Lower leg skin (tissue), 4 donors: Measurements from ENCODE around the gene SEL1L2. TPM values are rescaled to one million over a fixed set of nuclear protein-coding genes. Genes with fewer than 3 reads are reported as not detected.

ENCODE experiments used
- DNase-seq, 2 donors: peaks; one replicate each; pipeline ENCODE4 v3.0.0-alpha.2; 2019; ENCODE audit warnings: low spot score in 2 of 2
- H3K4me3 ChIP-seq: fragments of 200-600 bp; sonication (generic); 2 replicates; pipeline ENCODE4 v1.5.1; 2017; ENCODE audit warnings: mild to moderate bottlenecking, low read depth; ENCODE audit not compliant: poor library complexity, severe bottlenecking
- POLR2A ChIP-seq, 2 donors: fragments of 450-650 bp; IDR thresholded peaks; one replicate each; pipeline ENCODE4 v1.6.1; 2016 to 2017; ENCODE audit warnings: antibody characterized with exemption in 2 of 2, mild to moderate bottlenecking in 1 of 2, moderate library complexity in 1 of 2
- WGBS, 2 donors: methylation state at CpG; one replicate each; pipeline ENCODE4 v1.1.5; 2018; 5-methylcytosine and 5-hydroxymethylcytosine counted together
- intact Hi-C: fragments of 100-400 bp; cut with DNase I; formaldehyde crosslinking; loops from one replicate; pipeline ENCODE4 v1.15.0; 2023; ENCODE audit warnings: low total_unique reads
- total RNA-seq, 4 donors: library from RNA; depleted of rRNA; stranded (reverse); fragments of >200 nt; gene quantifications; one replicate each; pipeline ENCODE4 v1.1.0, GENCODE V29; 2016
- TF ChIP-seq, protein P1 (sequence below), 3 donors: fragments of 450-650 bp; IDR thresholded peaks; one replicate each; pipeline ENCODE4 v1.5.1; 2016; ENCODE audit warnings: antibody characterized with exemption in 3 of 3, mild to moderate bottlenecking in 3 of 3, moderate library complexity in 2 of 3

Gene SEL1L2, protein sequence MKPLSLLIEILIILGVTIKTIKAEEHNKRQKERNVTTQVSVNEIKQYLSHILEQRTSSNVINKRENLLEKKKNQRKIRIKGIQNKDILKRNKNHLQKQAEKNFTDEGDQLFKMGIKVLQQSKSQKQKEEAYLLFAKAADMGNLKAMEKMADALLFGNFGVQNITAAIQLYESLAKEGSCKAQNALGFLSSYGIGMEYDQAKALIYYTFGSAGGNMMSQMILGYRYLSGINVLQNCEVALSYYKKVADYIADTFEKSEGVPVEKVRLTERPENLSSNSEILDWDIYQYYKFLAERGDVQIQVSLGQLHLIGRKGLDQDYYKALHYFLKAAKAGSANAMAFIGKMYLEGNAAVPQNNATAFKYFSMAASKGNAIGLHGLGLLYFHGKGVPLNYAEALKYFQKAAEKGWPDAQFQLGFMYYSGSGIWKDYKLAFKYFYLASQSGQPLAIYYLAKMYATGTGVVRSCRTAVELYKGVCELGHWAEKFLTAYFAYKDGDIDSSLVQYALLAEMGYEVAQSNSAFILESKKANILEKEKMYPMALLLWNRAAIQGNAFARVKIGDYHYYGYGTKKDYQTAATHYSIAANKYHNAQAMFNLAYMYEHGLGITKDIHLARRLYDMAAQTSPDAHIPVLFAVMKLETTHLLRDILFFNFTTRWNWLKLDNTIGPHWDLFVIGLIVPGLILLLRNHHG
- total RNA-seq, result not detected

DNA sequence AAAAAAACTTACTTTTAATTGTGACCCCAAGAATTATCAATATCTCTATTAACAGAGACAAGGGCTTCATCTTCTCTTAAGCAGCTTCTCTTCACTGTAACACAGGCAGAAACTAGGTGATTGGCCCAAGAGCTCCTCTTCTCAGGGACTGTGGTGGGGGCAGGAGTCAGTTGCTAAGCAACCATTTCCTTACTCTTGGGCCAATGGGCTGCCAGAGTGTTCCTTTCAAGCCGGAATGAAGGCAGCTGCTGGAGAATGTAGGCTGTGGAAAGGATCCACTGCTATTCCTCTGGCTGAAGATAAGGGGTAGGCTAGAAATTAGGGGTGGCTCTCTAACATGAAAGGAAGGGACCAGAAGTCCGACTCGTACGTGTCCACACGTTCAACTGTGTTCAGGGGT is at the start of gene SEL1L2:
SEL1L2 (minus strand) TSS at position 150 of the 400 bp plus-strand sequence; CDS start at position 70, 80 bp downstream.
- 51 to 61% methylated on average over 5 of the region's 5 CpGs for WGBS, 2 donors
- intact Hi-C loops, result no loop called here
- TF ChIP-seq, protein P1, sequence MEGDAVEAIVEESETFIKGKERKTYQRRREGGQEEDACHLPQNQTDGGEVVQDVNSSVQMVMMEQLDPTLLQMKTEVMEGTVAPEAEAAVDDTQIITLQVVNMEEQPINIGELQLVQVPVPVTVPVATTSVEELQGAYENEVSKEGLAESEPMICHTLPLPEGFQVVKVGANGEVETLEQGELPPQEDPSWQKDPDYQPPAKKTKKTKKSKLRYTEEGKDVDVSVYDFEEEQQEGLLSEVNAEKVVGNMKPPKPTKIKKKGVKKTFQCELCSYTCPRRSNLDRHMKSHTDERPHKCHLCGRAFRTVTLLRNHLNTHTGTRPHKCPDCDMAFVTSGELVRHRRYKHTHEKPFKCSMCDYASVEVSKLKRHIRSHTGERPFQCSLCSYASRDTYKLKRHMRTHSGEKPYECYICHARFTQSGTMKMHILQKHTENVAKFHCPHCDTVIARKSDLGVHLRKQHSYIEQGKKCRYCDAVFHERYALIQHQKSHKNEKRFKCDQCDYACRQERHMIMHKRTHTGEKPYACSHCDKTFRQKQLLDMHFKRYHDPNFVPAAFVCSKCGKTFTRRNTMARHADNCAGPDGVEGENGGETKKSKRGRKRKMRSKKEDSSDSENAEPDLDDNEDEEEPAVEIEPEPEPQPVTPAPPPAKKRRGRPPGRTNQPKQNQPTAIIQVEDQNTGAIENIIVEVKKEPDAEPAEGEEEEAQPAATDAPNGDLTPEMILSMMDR (IDR thresholded peaks at IDR 0.05), result no peak
- TF ChIP-seq POLR2A (IDR thresholded peaks at IDR 0.05), result no peak
- H3K4me3 ChIP-seq, result no peak within 1 kb of the TSS
- DNase-seq, result no peak

DNA sequence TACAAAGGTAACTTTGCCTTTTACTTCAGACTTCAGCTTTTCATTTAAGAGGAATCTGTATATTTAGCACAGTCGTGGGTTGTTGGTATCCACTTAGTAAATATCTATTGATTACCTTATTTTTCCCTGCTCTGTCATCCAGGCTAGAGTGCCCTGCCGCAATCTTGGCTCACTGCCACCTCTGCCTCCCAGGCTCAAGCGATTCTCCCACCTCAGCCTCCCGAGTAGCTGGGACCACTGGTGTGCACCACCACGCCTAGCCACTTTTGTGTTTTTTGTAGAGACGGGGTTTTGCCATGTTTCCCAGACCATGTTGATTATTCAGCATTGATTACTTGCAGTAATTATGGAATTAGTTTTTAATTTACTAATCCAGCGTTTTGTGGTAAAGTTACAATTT is 46.2 kb upstream of the SEL1L2 start:
- no peak for TF ChIP-seq POLR2A (IDR thresholded peaks at IDR 0.05)
- TF ChIP-seq, protein P1 (IDR thresholded peaks at IDR 0.05), result no peak
- intact Hi-C loops, result no loop called here
- DNase-seq, result no peak
- no peak overlapping the region for H3K4me3 ChIP-seq
- WGBS, 2 donors, result 94% methylated on average over 7 of the region's 7 CpGs

DNA sequence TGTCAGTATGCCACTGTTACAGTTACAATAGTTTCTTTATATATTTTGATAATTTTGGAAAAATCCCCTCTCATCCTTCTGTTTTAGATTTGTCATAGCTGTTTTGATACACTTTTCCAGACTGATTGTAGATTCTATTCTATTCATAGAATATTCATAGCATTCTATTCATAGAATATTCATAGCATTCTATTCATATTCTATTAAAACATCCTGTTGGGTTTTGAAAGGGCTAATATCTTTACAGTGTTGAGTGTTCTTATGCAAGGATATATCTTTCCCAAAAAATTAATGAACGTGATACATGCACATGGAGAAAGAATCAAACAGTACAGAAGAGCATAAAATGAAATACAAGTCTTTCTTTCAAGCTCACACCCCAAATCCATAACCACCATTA is 42.9 kb upstream of the SEL1L2 start:
- TF ChIP-seq, protein P1 (IDR thresholded peaks at IDR 0.05), result no peak
- no peak overlapping the region for H3K4me3 ChIP-seq
- intact Hi-C loops, result no loop called here
- DNase-seq, result no peak
- WGBS, 2 donors, result 79 to 80% methylated on average over 1 of the region's 1 CpG

DNA sequence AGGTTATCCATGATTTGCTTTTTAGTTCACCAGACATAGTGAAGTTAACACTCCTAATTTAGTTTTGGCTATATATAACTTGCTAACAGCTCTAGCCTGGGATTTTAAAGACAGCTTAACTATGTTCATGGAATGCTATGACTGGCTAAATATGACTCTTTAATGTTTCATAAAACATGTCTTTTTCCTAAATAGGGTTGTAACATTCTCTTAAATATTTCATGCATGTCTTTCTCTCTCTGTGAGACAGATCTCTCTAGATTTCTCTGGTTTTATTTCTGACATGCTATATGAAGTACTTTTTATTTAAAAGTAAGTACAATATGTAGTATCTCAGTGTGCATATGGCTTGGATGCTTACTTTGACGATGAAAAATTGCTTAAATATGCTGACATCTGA is 40.6 kb upstream of the SEL1L2 start:
- no peak overlapping the region for H3K4me3 ChIP-seq
- TF ChIP-seq POLR2A (IDR thresholded peaks at IDR 0.05), result no peak
- TF ChIP-seq, protein P1 (IDR thresholded peaks at IDR 0.05), result no peak
- DNase-seq, result no peak
- WGBS, 2 donors, result 79 to 80% methylated on average over 1 of the region's 1 CpG
- intact Hi-C loops, result no loop called here

DNA sequence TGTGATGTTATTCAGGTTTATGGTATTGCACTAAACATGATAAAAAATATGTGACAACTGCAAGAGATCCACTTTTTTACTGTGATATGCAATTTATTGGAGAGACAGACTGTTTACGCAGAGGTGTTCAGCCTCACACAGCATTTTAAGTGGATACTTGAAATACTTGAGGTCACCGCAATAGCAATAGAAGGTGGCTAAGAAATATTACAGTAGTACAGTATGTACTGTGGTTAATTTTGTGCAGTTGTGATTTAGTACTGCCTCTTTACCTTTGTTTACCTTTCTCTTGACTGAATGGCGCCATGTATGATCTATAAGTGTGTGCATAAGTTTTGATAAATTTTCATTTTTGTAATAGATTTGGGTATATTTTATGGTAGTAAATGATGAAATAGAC is 22.3 kb upstream of the SEL1L2 start:
- 96 to 97% methylated on average over 3 of the region's 3 CpGs for WGBS, 2 donors
- DNase-seq, result no peak
- H3K4me3 ChIP-seq, result no peak overlapping the region
- TF ChIP-seq, protein P1 (IDR thresholded peaks at IDR 0.05), result no peak
- TF ChIP-seq POLR2A (IDR thresholded peaks at IDR 0.05), result no peak
- intact Hi-C loops, result no loop called here
